Neuron (in vitro differentiated cells): ENCODE results near the gene LY6G5C.
A peak's percentile ranks its signal among the peaks of the same experiment; 100 is the strongest.
"Not testable (repeated sequence)": the region's sequence is repeated elsewhere in the genome, so short reads cannot be mapped to it uniquely, and the experiment has no call there.

Experiments
- H2AFZ ChIP-seq: one replicate; pipeline ENCODE4 v1.6.1; 2013; ENCODE audit warnings: low read depth, mild to moderate bottlenecking, inconsistent platforms, low read length, moderate library complexity
- H3K27me3 ChIP-seq: one replicate; pipeline ENCODE4 v1.6.1; 2013; ENCODE audit warnings: low read length; ENCODE audit not compliant: insufficient read depth
- H3K36me3 ChIP-seq: one replicate; pipeline ENCODE4 v1.6.1; 2013; ENCODE audit warnings: low read length; ENCODE audit not compliant: insufficient read depth
- H3K4me1 ChIP-seq: one replicate; pipeline ENCODE4 v1.6.1; 2013; ENCODE audit warnings: low read length; ENCODE audit not compliant: insufficient read depth
- H3K4me3 ChIP-seq: 2 replicates; pipeline ENCODE4 v1.5.1; 2013; ENCODE audit warnings: mild to moderate bottlenecking, low read length, moderate library complexity
- H3K9me3 ChIP-seq: one replicate; pipeline ENCODE4 v1.6.1; 2013; ENCODE audit warnings: low read length

The LY6G5C gene

DNA sequence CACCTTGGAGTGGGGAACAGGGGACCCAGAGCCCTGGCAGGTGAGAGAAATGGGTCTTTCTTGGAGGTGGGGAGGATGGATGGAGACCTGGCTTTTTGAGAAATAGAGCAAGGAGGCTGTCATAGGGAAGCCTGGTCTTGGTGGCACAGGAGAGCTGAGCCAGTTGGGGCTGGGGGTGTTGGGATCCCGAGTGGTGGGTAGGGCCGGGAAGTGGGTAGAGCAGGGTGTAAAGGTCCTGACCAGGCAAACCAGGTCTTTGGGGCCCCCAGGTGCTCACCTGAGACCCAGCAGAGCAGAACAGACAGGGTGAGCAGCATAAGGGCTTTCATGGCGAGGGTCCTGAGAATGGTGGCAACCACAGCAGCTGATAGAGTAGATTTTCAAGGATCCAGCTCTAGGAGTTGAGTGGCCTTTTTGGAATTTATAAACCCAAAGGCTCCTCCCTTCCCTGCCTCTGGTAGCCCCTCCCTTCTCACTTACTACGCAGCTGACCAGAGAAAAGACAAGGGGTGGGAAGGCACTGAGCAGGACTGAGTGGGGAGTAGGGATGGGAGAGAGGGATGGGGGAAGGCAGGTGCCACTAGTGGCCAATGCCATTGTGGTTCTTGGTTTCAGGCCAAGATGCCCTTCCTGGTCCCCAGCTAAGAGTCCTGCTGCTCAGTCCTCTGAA lies 40.6 kb upstream of the LY6G5C start, which contains the start of gene LY6G6C:
Gene LY6G6C (minus strand): TSS at position 396 of the 670 bp plus-strand sequence. CDS start 67 bp downstream, at position 329.
- H2AFZ ChIP-seq = no peak within 1 kb of the TSS
- H3K9me3 ChIP-seq = no peaks in the 10 kb centered on the region
- H3K4me3 ChIP-seq = no peak within 1 kb of the TSS
- H3K36me3 ChIP-seq = peaks cover 12% of the 10 kb centered on the region
- no peaks in the 10 kb centered on the region for H3K4me1 ChIP-seq
- no peaks in the 10 kb centered on the region for H3K27me3 ChIP-seq

DNA sequence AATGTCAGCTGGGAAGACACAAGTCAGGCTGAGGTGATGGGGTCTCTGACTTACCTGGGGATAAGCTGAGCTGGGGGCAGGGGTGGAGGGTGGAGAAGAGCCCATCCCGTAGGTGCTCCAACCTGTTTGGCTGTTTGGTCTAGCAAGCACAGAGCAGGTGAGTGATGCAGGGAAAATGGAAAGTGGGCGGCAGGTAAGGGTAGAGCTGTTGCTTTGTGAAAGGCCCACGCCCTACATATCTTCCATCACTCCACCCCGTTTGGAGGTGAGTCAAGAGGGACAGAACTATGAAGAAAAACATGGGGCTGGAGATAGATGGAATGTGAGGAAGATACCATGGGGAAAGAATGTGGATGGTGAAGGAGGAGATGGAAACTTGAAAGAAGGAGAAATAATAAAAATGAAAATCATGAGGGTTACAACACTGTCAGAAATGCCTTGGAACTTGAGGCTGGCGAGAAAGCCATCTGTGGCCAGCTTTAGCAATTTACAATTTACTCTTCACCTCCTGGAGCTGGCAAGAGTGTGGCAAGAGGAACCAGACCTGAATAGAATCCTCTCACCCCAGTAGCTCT lies 39.4 kb upstream of the LY6G5C start:
- no peak overlapping the region for H2AFZ ChIP-seq
- no peak overlapping the region for H3K4me3 ChIP-seq
- H3K27me3 ChIP-seq = no peaks in the 10 kb centered on the region
- H3K9me3 ChIP-seq = no peaks in the 10 kb centered on the region
- peaks cover 3% of the 10 kb centered on the region for H3K36me3 ChIP-seq
- no peaks in the 10 kb centered on the region for H3K4me1 ChIP-seq

- Histone ChIP-seq H3K4me3 (no peak overlapping the region), H3K4me1 (peaks cover 5% of the 10 kb centered on the region), H3K9me3 (no peaks in the 10 kb centered on the region), H2AFZ (no peak overlapping the region), H3K27me3 (no peaks in the 10 kb centered on the region), H3K36me3 (no peaks in the 10 kb centered on the region)
These were observed 38.1 kb upstream of the LY6G5C start for GRCh38 chr6:31719001-31719400.

DNA sequence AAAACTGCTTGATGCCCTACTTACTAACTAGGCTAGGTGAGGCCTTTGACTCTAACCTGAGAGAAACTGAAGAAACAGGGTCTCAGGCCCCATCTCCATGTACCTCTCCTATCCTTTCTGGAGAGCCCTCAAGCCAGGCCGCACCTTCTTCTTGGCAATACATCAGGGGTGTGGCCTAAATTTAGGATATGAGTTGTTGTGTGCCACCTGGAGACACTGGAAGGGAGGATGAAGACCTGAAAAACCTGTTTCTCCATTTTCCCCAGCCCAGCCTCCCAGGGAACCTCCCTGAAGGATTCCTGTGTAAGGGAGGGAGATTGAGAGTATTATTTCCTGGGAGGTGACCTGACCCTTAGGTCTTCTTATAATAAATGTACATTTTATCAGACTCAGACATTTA lies 37.4 kb upstream of the LY6G5C start:
- H3K4me1 ChIP-seq = peaks cover 13% of the 10 kb centered on the region
- H3K36me3 ChIP-seq = no peaks in the 10 kb centered on the region
- H2AFZ ChIP-seq = no peak overlapping the region
- H3K9me3 ChIP-seq = no peaks in the 10 kb centered on the region
- H3K27me3 ChIP-seq = no peaks in the 10 kb centered on the region
- H3K4me3 ChIP-seq = no peak overlapping the region

GRCh38 chr6:31717499-31718222 lies 36.8 kb upstream of the LY6G5C start:
- Histone ChIP-seq H3K4me1 (peaks cover 14% of the 10 kb centered on the region), H3K36me3 (no peaks in the 10 kb centered on the region), H2AFZ (no peak overlapping the region), H3K27me3 (no peaks in the 10 kb centered on the region), H3K4me3 (no peak overlapping the region), H3K9me3 (no peaks in the 10 kb centered on the region)

DNA sequence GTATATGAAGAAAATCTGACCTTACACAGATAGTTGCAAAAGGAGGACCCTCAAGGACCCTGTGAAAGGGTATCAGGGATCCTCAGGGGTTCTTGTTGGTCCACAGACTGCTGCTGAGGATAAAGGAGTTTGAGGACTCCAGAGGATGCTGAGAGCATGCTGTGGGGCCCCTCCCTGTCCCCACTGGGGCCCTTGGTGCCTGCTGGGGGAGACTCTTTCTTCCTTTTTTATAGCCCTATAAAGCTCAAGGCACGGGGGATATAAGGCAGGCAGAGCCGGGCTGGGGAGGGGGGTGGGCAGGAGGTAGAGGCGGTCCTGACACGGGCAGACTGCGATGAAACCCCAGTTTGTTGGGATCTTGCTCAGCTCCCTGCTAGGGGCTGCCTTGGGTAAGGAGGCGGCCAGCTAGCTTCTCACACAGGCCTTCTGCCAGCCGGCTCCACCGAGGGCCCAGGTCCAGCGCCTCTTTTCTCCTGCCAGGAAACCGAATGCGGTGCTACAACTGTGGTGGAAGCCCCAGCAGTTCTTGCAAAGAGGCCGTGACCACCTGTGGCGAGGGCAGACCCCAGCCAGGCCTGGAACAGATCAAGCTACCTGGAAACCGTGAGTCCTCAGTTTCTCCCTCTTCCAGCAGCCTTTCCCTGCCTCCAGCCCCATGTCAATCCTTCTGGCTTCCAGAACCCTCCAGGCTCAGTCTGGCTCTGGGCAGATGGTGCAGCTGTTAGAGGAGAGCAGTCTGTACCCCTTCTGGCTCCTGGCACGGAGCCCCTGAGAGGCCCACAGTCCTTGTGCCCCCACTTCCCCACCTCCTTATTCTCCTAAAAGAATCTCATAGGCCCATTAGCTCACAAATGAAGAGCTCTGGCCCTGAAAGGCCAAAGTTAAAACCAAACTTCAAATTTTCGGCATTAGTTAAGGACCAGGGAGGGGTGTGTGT lies 34.4 kb upstream of the LY6G5C start, which contains the start of gene LY6G6D:
Gene LY6G6D (plus strand): TSS at position 327 of the 937 bp plus-strand sequence. CDS start 8 bp downstream, at position 335.
- Histone ChIP-seq H3K9me3 (no peaks in the 10 kb centered on the region), H3K27me3 (no peaks in the 10 kb centered on the region), H2AFZ (peak within 1 kb of the TSS; percentile 98), H3K36me3 (no peaks in the 10 kb centered on the region), H3K4me3 (no peak within 1 kb of the TSS), H3K4me1 (peaks cover 14% of the 10 kb centered on the region)

DNA sequence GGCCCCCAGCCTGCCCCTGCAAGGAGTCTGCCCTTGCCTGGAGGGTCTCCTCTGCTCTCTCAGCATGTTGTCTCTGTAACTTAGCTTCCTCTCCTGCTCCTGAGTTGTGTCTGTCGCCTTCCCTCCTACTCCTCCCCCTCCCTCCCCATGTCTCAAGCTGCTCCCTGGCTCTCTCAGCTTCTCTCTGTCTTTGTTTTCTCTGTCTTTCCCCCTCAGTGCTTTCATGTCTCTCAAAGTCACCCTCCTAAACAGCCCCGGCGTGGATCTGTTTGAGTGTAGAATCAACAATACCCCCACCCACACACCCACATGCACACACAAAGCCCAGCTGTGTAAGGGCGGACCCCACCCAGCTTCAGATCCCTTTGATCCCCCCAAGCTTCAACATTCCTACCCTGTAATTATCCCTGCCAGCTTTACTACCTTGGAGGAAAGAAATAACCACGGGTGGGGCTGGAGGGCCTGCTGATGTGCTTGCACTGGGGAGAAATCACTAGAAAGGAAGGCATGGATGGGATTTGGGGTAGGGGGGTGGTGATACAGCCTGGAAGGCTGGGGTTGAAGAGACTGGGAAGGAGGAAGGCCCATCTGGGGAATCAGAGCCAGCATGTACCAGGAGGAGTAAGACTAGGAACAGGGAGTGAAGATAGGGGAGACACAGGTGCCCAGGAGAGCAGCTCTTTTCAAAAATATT lies 33.3 kb upstream of the LY6G5C start:
- Histone ChIP-seq H2AFZ (peak overlapping the region; percentile 98), H3K4me1 (peaks cover 14% of the 10 kb centered on the region), H3K4me3 (no peak overlapping the region)

GRCh38 chr6:31713465-31713864 lies 32.6 kb upstream of the LY6G5C start:
- Histone ChIP-seq H3K27me3 (no peaks in the 10 kb centered on the region), H3K36me3 (no peaks in the 10 kb centered on the region), H3K4me1 (peaks cover 14% of the 10 kb centered on the region), H3K9me3 (no peaks in the 10 kb centered on the region), H3K4me3 (no peak overlapping the region), H2AFZ (peak overlapping the region; percentile 98)

More for the DNA sequence above, 33.3 kb upstream of the LY6G5C start:
- H3K9me3 ChIP-seq = no peaks in the 10 kb centered on the region
- no peaks in the 10 kb centered on the region for H3K36me3 ChIP-seq
- no peaks in the 10 kb centered on the region for H3K27me3 ChIP-seq

DNA sequence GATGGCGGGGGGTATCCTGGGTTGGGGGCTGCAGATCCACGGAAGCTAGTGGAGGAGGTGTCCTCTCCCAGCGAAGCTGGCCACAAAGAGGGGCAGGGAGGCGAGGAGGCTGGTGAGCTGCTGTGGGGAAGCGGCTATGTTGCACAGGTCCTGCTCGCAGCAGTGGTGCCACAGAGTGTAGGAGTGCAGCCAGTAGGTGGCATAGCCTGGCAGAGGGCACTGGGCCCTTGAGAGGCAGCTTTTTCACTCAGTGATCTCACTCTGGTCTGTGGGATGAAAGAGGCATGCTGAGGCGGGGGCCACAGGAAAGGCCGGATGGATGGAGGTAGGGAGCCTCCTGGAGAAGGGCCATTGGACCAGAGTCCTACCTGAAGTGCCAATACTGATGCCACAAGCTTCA lies 31.4 kb upstream of the LY6G5C start:
- Histone ChIP-seq H3K36me3 (no peaks in the 10 kb centered on the region), H2AFZ (no peak overlapping the region), H3K4me1 (peaks cover 14% of the 10 kb centered on the region), H3K9me3 (no peaks in the 10 kb centered on the region), H3K4me3 (no peak overlapping the region), H3K27me3 (no peaks in the 10 kb centered on the region)

DNA sequence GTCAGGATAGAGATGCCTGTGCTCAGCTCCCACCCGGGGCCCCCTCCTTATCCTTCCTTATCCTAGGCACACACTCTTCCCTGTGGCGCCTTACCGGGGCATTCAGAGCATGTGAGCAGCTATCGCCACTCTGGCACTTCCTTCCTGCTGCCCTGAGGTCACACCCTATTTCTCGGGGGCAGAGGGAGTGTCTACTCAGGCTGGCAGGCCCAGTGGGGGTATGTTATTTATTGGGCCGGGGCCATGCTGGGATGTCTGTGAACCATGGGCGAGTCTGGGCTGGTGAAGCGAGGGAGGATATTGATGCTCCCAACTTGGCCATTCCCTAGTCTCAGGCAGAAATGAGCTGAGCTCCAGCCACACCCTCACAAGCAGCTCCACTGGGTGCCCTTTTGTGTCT lies 30.4 kb upstream of the LY6G5C start:
- no peak overlapping the region for H3K4me3 ChIP-seq
- no peaks in the 10 kb centered on the region for H3K36me3 ChIP-seq
- no peaks in the 10 kb centered on the region for H3K27me3 ChIP-seq
- no peak overlapping the region for H2AFZ ChIP-seq
- H3K9me3 ChIP-seq = no peaks in the 10 kb centered on the region
- peaks cover 14% of the 10 kb centered on the region for H3K4me1 ChIP-seq

DNA sequence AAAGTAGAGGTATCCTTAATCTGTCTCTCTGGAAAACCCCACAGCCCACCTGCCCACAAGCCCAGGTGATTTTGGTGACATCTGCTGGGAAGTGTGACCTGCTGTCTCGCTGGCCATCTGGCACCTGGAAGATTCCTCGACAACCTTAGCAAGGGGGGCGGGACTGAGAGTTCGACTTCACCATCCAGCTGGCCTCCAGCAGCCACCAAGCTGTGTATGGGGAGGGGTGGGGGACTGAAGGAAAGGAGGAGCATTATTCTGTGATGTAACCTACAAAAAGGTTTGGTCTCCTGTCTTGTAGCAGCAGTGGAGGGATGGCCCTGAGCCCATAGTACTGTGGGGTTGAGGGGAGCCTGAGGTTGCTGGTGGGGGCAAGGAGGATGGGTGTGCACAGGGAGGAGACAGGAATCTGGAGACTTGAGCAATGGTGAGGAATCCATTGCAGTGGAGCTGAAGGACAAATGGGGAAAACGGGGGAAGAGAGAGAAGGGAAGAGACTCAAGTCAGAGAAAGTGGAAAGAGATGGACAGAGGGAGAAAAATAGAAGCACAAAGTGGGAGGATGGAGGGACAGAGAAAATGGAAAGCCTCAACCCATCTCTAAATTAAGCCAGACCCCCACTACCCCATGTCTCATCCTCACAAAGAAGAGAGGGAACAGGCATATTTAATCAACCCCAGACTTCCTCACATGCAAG lies 29.8 kb upstream of the LY6G5C start:
- no peaks in the 10 kb centered on the region for H3K27me3 ChIP-seq
- H3K4me3 ChIP-seq = no peak overlapping the region
- H2AFZ ChIP-seq = no peak overlapping the region
- H3K36me3 ChIP-seq = no peaks in the 10 kb centered on the region
- no peaks in the 10 kb centered on the region for H3K9me3 ChIP-seq
- H3K4me1 ChIP-seq = peaks cover 14% of the 10 kb centered on the region

- H3K36me3 ChIP-seq, H3K4me3 ChIP-seq, H3K27me3 ChIP-seq, H3K9me3 ChIP-seq, H2AFZ ChIP-seq: not testable (repeated sequence)
- H3K4me1 ChIP-seq = peaks cover 10% of the 10 kb centered on the region
These were observed 28.3 kb upstream of the LY6G5C start for GRCh38 chr6:31709157-31709556.
